GM21723 (cell line): ENCODE measurements around the gene SLC66A2.
"Not testable (repeated sequence)": the region's sequence is repeated elsewhere in the genome, so short reads cannot be mapped to it uniquely, and the experiment has no call there.

Source experiments
- ATAC-seq: cut with Tn5 transposase; IDR thresholded peaks from one replicate; pipeline ENCODE4 v1.9.1; 2021; ENCODE audit warnings: mild to moderate bottlenecking, moderate library complexity; ENCODE audit not compliant: unreplicated experiment

Gene SLC66A2

DNA sequence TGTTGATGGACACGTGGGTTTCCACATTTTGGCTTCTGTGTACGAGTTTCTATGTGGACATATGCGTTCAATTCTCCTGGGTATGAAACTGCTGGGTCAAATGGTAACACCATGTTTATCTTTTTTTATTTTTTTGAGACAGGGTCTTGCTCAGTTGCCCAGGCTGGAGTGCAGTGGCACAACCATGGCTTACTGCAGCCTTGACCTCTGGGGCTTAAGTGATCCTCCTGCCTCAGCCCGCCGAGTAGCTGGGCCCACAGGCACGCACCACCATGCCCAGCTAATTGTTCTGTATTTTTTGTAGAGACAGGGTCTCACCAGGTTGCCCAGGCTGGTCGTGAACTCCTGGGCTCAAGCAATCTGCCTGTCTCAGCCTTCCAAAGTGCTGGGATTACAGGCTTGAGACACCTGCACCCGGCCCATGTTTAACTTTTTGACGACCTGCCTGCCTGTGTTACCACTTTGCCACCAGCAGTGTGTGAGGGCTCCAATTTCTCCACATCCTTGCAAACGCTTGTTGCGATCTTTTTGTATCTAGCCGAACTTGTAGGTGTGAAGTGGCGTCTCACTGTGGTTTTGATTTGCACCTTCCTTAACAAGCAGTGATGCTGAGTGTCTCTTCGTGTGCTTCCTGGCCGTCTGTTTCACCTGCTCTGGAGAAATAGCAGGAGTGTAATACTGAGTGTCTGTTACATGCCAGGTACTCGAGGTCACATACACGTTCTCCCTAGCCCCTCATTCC, 19.9 kb upstream of the SLC66A2 start:
- no peak for ATAC-seq

DNA sequence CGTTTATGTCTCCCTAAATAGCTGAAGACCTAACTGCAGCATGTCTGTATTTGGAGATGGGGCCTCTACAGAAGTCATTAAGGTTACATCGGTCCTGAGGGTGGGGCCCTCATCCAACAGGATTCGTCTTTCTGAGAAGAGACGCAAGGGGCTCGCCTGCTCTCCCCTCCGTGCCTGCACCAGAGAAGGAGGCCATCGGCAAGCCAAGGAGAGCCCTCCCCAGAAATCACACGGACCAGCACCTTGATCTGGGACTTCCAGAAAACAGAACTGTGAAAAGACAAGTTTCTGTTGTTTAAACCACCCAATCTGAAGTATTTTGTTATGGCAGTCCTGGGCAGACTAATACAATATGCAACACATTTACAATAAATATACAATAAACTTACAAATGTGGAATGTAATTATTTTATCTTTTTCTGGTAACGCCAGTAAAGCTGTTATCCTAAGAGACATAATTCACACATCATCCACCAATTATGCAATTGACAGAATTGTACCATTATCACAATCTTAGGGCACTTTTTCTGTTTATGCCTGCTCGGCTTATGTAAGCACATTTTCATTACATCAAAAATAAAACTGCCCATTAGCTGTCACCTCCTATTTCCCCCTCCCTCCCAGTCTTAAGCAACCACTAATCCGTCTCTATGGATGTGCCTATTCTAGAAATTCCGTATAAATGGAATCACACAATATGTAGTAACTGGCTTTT, 19.1 kb upstream of the SLC66A2 start:
- no peak for ATAC-seq

GRCh38 chr18:79965119-79965902, 13.9 kb upstream of the SLC66A2 start:
- no peak for ATAC-seq

GRCh38 chr18:79964330-79965118, 13.1 kb upstream of the SLC66A2 start, which contains the start of gene HSBP1L1:
Gene HSBP1L1 (plus strand): TSS chr18:79964643. CDS start chr18:79964736, 93 bp downstream.
- peak; percentile 84 for ATAC-seq

DNA sequence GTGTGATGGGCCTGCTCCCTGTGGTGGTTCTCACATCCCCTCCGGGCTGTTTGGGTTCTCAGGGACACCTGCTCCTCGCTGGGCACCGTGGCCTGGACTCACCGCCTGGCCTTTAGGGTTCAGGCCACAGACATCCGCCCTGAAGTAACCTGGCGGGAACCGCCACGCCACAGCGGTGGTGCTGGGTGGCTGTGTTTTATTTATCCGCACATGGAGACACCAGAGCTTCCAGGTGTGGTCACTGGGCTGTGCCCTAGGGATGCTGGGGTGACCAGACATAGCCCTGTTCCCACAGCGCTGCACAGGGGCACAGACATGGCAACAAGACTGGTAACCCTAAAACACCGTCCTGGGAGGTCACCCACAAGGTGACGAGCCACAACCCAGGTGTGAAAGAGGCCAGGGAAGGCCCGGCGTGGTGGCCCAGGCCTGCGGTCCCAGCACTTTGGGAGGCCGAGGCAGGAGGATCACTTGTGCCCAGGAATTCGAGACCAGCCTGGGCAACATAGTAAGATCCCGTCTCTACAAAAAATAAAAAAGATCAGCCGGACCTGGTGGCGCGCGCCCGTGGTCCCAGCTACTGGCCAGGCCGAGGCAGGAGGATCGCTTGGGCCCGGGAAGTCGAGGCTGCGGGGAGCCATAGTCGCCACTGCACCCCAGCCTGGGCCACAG, 12.3 kb upstream of the SLC66A2 start:
- no peak for ATAC-seq

DNA sequence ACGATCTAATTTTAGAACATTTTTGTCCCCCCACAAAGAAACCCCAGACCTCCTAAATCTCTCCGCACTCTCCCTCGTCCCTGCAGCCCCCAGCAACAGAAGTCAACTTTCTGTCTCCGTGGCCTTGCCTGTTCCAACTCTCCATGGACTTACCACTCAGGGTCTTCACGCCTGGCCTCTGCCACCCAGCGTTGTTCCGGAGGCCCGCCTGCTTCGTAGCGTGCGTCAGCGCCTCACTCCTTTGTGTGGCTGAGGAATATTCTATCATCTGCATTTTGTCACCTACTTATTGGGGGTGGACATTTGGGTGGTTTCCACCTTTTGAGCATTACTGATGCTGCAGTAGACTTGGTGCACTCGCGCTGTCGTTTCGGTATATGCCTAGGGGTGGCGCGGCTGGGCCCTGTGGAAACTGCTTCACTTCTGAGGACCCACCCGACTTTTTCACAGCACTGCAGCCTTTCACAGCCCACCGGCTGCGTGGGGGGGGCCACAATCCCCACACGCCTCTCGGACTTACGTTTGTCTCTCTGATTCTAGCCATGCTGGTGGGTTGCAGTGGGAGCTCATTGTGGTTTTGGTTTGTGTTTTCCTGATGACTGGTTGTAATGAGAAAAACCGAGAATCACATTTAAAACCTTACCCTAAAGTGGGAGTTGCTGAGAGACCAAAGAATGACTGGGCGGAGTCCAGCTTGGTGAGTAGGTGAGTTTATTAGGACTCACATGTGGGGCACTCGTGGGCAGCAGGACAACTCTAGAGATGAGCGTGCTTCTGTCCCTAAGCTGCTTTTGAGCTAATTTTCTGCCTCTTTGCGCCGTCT, 11.6 kb upstream of the SLC66A2 start:
- no peak for ATAC-seq

DNA sequence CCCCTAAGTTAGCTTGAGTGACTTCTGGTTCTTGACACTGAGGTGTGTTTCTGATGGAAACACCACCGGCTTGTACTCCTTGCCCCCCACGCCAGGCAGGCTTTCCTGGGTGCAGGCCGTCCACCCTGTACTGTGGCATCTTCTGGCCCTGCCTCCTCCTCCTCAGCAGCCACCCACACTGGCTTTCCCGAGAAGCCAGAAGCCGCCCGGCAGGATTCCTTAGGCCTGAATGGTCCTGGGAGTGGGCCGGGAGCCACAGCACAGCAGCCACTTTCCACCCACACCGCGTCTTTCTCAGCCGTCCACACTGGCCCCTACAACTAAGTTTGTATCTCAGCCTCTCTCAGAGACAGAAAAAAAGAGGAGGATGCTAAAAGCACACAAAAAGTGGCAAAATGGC, 10.9 kb upstream of the SLC66A2 start:
- ATAC-seq, result no peak

- no peak for ATAC-seq
Measured at GRCh38 chr18:79961527-79962291, 10.3 kb upstream of the SLC66A2 start.

- ATAC-seq, result no peak
Measured at GRCh38 chr18:79960921-79961526, 9.6 kb upstream of the SLC66A2 start.

DNA sequence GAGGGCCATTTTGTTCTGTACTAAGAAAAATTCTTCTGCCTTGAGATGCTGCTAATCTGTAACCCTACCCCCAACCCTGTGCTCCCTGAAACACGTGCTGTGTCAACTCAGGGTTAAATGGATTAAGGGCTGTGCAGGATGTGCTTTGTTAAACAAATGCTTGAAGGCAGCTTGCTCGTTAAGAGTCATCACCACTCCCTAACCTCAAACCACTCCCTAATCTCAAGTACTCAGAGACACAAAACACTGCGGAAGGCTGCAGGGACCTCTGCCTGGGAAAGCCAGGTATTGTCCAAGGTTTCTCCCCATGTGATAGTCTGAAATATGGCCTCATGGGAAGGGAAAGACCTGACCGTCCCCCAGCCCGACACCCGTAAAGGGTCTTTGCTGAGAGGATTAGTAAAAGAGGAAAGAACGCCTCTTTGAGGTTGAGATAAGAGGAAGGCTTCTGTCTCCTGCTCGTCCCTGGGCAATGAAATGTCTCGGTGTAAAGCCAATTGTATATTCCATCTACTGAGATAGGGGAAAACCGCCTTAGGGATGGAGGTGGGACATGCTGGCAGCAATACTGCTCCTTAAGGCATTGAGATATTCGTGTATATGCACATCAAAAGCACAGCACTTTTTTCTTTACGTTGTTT, 8.8 kb upstream of the SLC66A2 start:
- ATAC-seq, result not testable (repeated sequence)

GRCh38 chr18:79958981-79959380, 7.5 kb upstream of the SLC66A2 start:
- ATAC-seq, result no peak

DNA sequence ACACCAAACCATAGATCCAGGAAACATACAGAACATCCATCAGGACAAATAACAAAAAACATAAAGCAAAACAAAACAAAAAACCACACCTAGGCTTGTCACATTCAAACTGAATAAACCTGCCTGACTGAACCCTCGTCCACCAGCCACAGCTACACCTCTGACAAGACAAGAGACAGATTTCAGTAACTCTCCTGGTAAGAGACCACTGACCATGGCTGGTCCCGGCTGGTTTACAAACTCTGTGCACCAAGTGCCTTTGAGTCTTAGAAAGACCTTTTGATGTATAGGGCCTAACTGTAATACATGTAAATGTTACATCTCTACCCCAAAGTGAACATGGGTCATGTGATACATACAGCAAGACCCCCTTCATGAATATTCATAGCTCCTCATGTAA, 4.8 kb upstream of the SLC66A2 start:
- ATAC-seq, result no peak

- no peak for ATAC-seq
Measured at GRCh38 chr18:79955302-79956075, 4.0 kb upstream of the SLC66A2 start.

- ATAC-seq, result no peak
Measured at GRCh38 chr18:79954791-79955190, 3.3 kb upstream of the SLC66A2 start.

- no peak for ATAC-seq
Measured at GRCh38 chr18:79953971-79954651, 2.7 kb upstream of the SLC66A2 start.

- no peak for ATAC-seq
Measured at GRCh38 chr18:79952996-79953559, 1.6 kb upstream of the SLC66A2 start.
